Smooth muscle cell (in vitro differentiated cells): ENCODE measurements around the gene MRPL27. TPM values are rescaled to one million over a fixed set of nuclear protein-coding genes. Genes with fewer than 3 reads are reported as not detected.

ENCODE experiments used
- DNase-seq: peaks from one replicate; lab custom pipeline; 2025; ENCODE audit not compliant: unreplicated experiment; lab: John Stamatoyannopoulos, UW
- H2AFZ ChIP-seq: fragments of 200-600 bp; sonication (generic); 2 replicates; pipeline ENCODE4 v1.6.0; 2016; ENCODE audit warnings: antibody characterized with exemption, low read depth, mild to moderate bottlenecking
- H3F3A ChIP-seq: fragments of 200-600 bp; sonication (generic); 2 replicates; pipeline ENCODE4 v1.6.0; 2017; ENCODE audit warnings: antibody characterized with exemption, low read depth
- H3K27ac ChIP-seq: fragments of 200-600 bp; sonication (generic); 2 replicates; pipeline ENCODE4 v1.5.1; 2016; ENCODE audit warnings: low read depth, mild to moderate bottlenecking
- H3K27me3 ChIP-seq: fragments of 200-600 bp; sonication (generic); 2 replicates; pipeline ENCODE4 v1.6.1; 2016; ENCODE audit warnings: low read depth, mild to moderate bottlenecking
- H3K36me3 ChIP-seq: fragments of 200-600 bp; sonication (generic); 2 replicates; pipeline ENCODE4 v1.5.1; 2016; ENCODE audit warnings: low read depth
- H3K4me1 ChIP-seq: fragments of 200-600 bp; sonication (generic); 2 replicates; pipeline ENCODE4 v1.5.1; 2016; ENCODE audit warnings: low read depth
- H3K4me2 ChIP-seq: fragments of 200-600 bp; sonication (generic); 2 replicates; pipeline ENCODE4 v1.6.0; 2016; ENCODE audit warnings: mild to moderate bottlenecking
- H3K4me3 ChIP-seq: fragments of 200-600 bp; sonication (generic); 2 replicates; pipeline ENCODE4 v1.5.1; 2016; ENCODE audit warnings: mild to moderate bottlenecking
- H3K79me2 ChIP-seq: fragments of 200-600 bp; sonication (generic); 2 replicates; pipeline ENCODE4 v1.6.0; 2016; ENCODE audit warnings: low read depth, mild to moderate bottlenecking
- H3K9ac ChIP-seq: fragments of 200-600 bp; sonication (generic); 2 replicates; pipeline ENCODE4 v1.6.0; 2016; ENCODE audit warnings: low read depth
- H3K9me3 ChIP-seq: fragments of 200-600 bp; sonication (generic); replicated peaks from 2 replicates; pipeline ENCODE4 v1.5.1; 2016; ENCODE audit warnings: low read depth
- H4K20me1 ChIP-seq: fragments of 200-600 bp; sonication (generic); 2 replicates; pipeline ENCODE4 v1.6.0; 2016; ENCODE audit warnings: low read depth
- WGBS: methylation state at CpG from one replicate; pipeline ENCODE4 v1.1.7; 2016; ENCODE audit warnings: low lambda C conversion rate; 5-methylcytosine and 5-hydroxymethylcytosine counted together
- polyA plus RNA-seq: library from polyadenylated mRNA; unstranded; fragments of >200 nt; fragmentation: Nextera tagmentation; extraction: Ambion mirVana; gene quantifications from 2 replicates; pipeline ENCODE4 v1.2.1, GENCODE V29; 2016
- total RNA-seq: library from RNA; depleted of rRNA; stranded (reverse); fragments of >200 nt; gene quantifications from 2 replicates; pipeline ENCODE4 v1.2.3, GENCODE V29; 2014
- TF ChIP-seq, protein P1 (sequence below): fragments of 200-600 bp; sonication (generic); IDR thresholded peaks from 2 replicates; pipeline ENCODE4 v1.5.1; 2017; ENCODE audit warnings: borderline replicate concordance, mild to moderate bottlenecking, antibody characterized with exemption; ENCODE audit not compliant: insufficient read depth, poor library complexity, severe bottlenecking

MRPL27 gene
- total and polyA plus RNA-seq, 2 experiments from 2014 or later, result 62.8 to 138 TPM

DNA sequence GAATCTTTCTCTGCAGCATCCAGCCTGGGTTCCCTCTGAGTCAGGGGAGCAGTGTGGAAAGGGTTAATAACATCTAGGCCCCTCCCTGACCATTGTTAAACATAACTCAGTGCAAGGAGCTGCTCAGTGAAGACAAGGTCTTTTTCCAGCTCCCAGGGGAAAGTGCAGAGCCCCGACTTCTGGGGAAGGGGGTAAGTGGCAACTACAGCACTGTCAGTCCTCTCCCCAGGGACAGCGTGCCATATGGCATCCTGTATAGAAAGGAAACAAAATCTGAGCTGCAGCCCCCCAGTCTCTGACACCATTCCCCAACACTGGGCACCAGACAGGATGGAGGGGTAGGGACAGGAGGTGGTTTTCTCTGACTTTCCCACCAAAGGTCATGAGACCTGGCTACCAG, 7.8 kb downstream of the MRPL27 start:
- no peak for DNase-seq
- H3K4me3 ChIP-seq, result no peak overlapping the region
- WGBS, result 81% methylated on average over 2 of the region's 2 CpGs
- no peaks in the 10 kb centered on the region for H3K27me3 ChIP-seq
- no peaks in the 10 kb centered on the region for H4K20me1 ChIP-seq
- H3K4me1 ChIP-seq, result peaks cover 13% of the 10 kb centered on the region
- H3K4me2 ChIP-seq, result no peak overlapping the region
- no peak overlapping the region for H3K9ac ChIP-seq
- TF ChIP-seq, protein P1, sequence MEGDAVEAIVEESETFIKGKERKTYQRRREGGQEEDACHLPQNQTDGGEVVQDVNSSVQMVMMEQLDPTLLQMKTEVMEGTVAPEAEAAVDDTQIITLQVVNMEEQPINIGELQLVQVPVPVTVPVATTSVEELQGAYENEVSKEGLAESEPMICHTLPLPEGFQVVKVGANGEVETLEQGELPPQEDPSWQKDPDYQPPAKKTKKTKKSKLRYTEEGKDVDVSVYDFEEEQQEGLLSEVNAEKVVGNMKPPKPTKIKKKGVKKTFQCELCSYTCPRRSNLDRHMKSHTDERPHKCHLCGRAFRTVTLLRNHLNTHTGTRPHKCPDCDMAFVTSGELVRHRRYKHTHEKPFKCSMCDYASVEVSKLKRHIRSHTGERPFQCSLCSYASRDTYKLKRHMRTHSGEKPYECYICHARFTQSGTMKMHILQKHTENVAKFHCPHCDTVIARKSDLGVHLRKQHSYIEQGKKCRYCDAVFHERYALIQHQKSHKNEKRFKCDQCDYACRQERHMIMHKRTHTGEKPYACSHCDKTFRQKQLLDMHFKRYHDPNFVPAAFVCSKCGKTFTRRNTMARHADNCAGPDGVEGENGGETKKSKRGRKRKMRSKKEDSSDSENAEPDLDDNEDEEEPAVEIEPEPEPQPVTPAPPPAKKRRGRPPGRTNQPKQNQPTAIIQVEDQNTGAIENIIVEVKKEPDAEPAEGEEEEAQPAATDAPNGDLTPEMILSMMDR, result no peak
- peaks cover 5% of the 10 kb centered on the region for H3K36me3 ChIP-seq
- no peaks in the 10 kb centered on the region for H3K79me2 ChIP-seq
- peaks cover 9% of the 10 kb centered on the region for H3F3A ChIP-seq
- no peaks in the 10 kb centered on the region for H3K9me3 ChIP-seq
- no peak overlapping the region for H3K27ac ChIP-seq
- H2AFZ ChIP-seq, result no peak overlapping the region

DNA sequence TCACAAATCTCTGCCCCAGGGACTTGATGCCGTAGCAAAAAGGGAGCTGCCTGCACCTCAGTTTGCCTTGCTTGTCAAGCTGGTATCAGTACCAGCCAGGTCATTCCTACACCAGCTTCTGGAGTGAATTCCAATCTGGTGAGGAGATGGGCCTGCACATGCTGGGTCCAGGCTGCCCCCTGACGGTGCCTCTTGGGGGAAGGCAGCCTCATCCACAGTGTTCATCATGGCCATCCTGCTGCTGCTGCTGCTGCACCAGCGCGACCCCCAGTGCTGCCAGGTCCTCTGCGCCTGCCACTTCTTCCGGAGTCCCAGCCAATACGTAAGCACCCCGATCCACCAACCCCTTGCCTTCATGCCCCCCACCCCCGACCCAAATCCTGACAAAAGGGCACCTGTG, 8.3 kb downstream of the MRPL27 start:
- Histone ChIP-seq H3K4me1 (peaks cover 13% of the 10 kb centered on the region), H3K4me2 (no peak overlapping the region), H3K27me3 (no peaks in the 10 kb centered on the region), H3K9ac (no peak overlapping the region), H3K27ac (no peak overlapping the region), H3K4me3 (no peak overlapping the region), H3F3A (peaks cover 9% of the 10 kb centered on the region), H3K79me2 (no peaks in the 10 kb centered on the region), H4K20me1 (no peaks in the 10 kb centered on the region), H3K36me3 (peaks cover 2% of the 10 kb centered on the region), H2AFZ (no peak overlapping the region), H3K9me3 (no peaks in the 10 kb centered on the region)
- WGBS, result 57% methylated on average over 9 of the region's 9 CpGs
- TF ChIP-seq, protein P1, result no peak
- no peak for DNase-seq

DNA sequence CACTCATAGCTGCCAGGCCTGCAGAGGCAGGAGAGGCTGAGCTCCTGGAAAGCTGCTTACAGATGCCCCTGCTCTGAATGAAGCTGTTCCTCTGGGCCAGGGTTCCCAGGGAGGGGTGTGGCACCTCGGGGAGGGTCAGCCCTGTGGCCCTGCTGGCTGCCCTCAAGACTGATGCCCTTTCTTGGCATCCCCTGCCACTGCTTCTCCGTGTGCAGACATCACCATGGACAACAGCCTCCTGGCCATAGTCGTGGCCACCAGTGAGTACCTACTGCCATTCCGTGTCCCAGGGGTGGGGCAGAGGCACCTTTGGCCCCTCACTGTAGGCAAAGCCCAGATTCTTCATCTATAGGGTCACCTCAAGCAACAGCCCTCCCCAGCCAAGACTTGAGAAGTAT, 8.9 kb downstream of the MRPL27 start:
- Histone ChIP-seq H3K4me3 (no peak overlapping the region), H3K27ac (no peak overlapping the region), H3F3A (peaks cover 9% of the 10 kb centered on the region), H3K4me2 (no peak overlapping the region), H3K79me2 (no peaks in the 10 kb centered on the region), H4K20me1 (no peaks in the 10 kb centered on the region), H3K4me1 (peaks cover 13% of the 10 kb centered on the region), H2AFZ (no peak overlapping the region), H3K9ac (no peak overlapping the region), H3K27me3 (no peaks in the 10 kb centered on the region), H3K9me3 (no peaks in the 10 kb centered on the region), H3K36me3 (no peaks in the 10 kb centered on the region)
- DNase-seq, result no peak
- TF ChIP-seq, protein P1, result no peak
- 80% methylated on average over 4 of the region's 4 CpGs for WGBS
